GM23338 (cell line): ENCODE data around the gene ITGA4. TPM values are rescaled to one million over a fixed set of nuclear protein-coding genes. Genes with fewer than 3 reads are reported as not detected.
A peak's percentile ranks its signal among the peaks of the same experiment; 100 is the strongest.

Source experiments
- ATAC-seq: fragments of 200-7000 bp; cut with Tn5 transposase; 3 replicates; pipeline ENCODE4 v1.9.1; 2020
- DNase-seq: peaks from one replicate; pipeline ENCODE4 v3.0.0-alpha.2; 2015; ENCODE audit warnings: low spot score
- H2AFZ ChIP-seq: fragments of 200-600 bp; sonication (generic); 2 replicates; pipeline ENCODE4 v1.8.0; 2016; ENCODE audit warnings: antibody characterized with exemption, mild to moderate bottlenecking, moderate library complexity
- H3F3A ChIP-seq: fragments of 200-600 bp; sonication (generic); replicated peaks from 2 replicates; pipeline ENCODE4 v1.8.0; 2017; ENCODE audit warnings: antibody characterized with exemption, mixed run types, low read depth
- H3K27ac ChIP-seq: fragments of 200-600 bp; sonication (generic); 2 replicates; pipeline ENCODE4 v1.6.1; 2016; ENCODE audit warnings: low read depth
- H3K27me3 ChIP-seq: fragments of 200-600 bp; sonication (generic); 2 replicates; pipeline ENCODE4 v1.8.0; 2016; ENCODE audit warnings: mild to moderate bottlenecking, mixed run types, moderate library complexity; ENCODE audit not compliant: insufficient read depth
- H3K36me3 ChIP-seq: fragments of 200-600 bp; sonication (generic); 2 replicates; pipeline ENCODE4 v1.8.0; 2016; ENCODE audit warnings: mild to moderate bottlenecking; ENCODE audit not compliant: insufficient read depth
- H3K4me1 ChIP-seq: fragments of 200-600 bp; sonication (generic); 2 replicates; pipeline ENCODE4 v1.8.0; 2016; ENCODE audit warnings: mild to moderate bottlenecking, moderate library complexity; ENCODE audit not compliant: insufficient read depth
- H3K4me2 ChIP-seq: fragments of 200-600 bp; sonication (generic); 2 replicates; pipeline ENCODE4 v1.7.1; 2017; ENCODE audit warnings: mixed run types
- H3K4me3 ChIP-seq: fragments of 200-600 bp; sonication (generic); 2 replicates; pipeline ENCODE4 v1.6.1; 2016; ENCODE audit warnings: mixed run types
- H3K79me2 ChIP-seq: fragments of 200-600 bp; sonication (generic); replicated peaks from 2 replicates; pipeline ENCODE4 v1.8.0; 2017; ENCODE audit warnings: mild to moderate bottlenecking; ENCODE audit not compliant: insufficient read depth
- H3K9me2 ChIP-seq: fragments of 200-600 bp; sonication (generic); 2 replicates; pipeline ENCODE4 v1.8.0; 2017; ENCODE audit not compliant: insufficient read depth
- H4K20me1 ChIP-seq: fragments of 200-600 bp; sonication (generic); replicated peaks from 2 replicates; pipeline ENCODE4 v1.8.0; 2017; ENCODE audit warnings: mild to moderate bottlenecking; ENCODE audit not compliant: insufficient read depth
- H3K27ac Mint-ChIP-seq: 2 replicates; pipeline ENCODE4 v1.8.0; 2020; ENCODE audit warnings: inconsistent platforms, mild to moderate bottlenecking, moderate library complexity, mixed read lengths
- H3K27me3 Mint-ChIP-seq: 3 replicates; pipeline ENCODE4 v1.8.0; 2022; ENCODE audit warnings: low read depth, mild to moderate bottlenecking, moderate library complexity, mixed read lengths, inconsistent platforms; ENCODE audit not compliant: insufficient read depth, poor library complexity
- H3K36me3 Mint-ChIP-seq: 3 replicates; pipeline ENCODE4 v1.8.0; 2021; ENCODE audit warnings: low read depth, mild to moderate bottlenecking, inconsistent platforms, moderate library complexity, mixed read lengths
- H3K4me1 Mint-ChIP-seq: 3 replicates; pipeline ENCODE4 v1.8.0; 2020; ENCODE audit warnings: mild to moderate bottlenecking, inconsistent platforms, mixed read lengths
- H3K4me3 Mint-ChIP-seq: 3 replicates; pipeline ENCODE4 v1.8.0; 2021; ENCODE audit warnings: moderate library complexity, mild to moderate bottlenecking, inconsistent platforms, mixed read lengths
- H3K9me3 Mint-ChIP-seq: 3 replicates; pipeline ENCODE4 v1.8.0; 2020; ENCODE audit warnings: moderate library complexity, mild to moderate bottlenecking, inconsistent platforms, mixed read lengths
- CREB1 ChIP-seq: fragments of 250-450 bp; sonication (Bioruptor Pico); IDR thresholded peaks from 2 replicates; pipeline ENCODE4 v1.5.0; 2020; ENCODE audit warnings: low read depth, mild to moderate bottlenecking, moderate library complexity
- CTCF ChIP-seq, 2 experiments: fragments of 200-600 bp in 1 of 2; sonication (generic) in 1 of 2; conservative IDR thresholded peaks; 2 replicates each; pipeline versions ENCODE4 v1.5.1 to v1.6.1; 2016 to 2017; ENCODE audit warnings: antibody characterized with exemption in 2 of 2, low read depth in 2 of 2, mild to moderate bottlenecking in 2 of 2, moderate library complexity in 1 of 2
- ETS1 ChIP-seq: IDR thresholded peaks from 2 replicates; pipeline ENCODE4 v1.6.1; 2016; ENCODE audit warnings: antibody characterized with exemption
- EZH2 ChIP-seq: fragments of 200-600 bp; sonication (generic); IDR thresholded peaks from one replicate; pipeline ENCODE4 v1.8.0; 2017; ENCODE audit warnings: antibody characterized with exemption, mild to moderate bottlenecking, low read depth; ENCODE audit not compliant: unreplicated experiment
- EZH2phosphoT487 ChIP-seq: fragments of 200-600 bp; sonication (generic); IDR thresholded peaks from one replicate; pipeline ENCODE4 v1.8.1; 2018; ENCODE audit warnings: antibody characterized with exemption; ENCODE audit not compliant: unreplicated experiment
- NANOG ChIP-seq: IDR thresholded peaks from 2 replicates; pipeline ENCODE4 v1.6.1; 2016; ENCODE audit warnings: antibody characterized with exemption, borderline replicate concordance
- REST ChIP-seq: IDR thresholded peaks from one replicate; pipeline ENCODE4 v1.6.1; 2018; ENCODE audit warnings: antibody characterized with exemption; ENCODE audit not compliant: unreplicated experiment
- STAT1 ChIP-seq: IDR thresholded peaks from one replicate; pipeline ENCODE4 v1.6.1; 2016; ENCODE audit warnings: antibody characterized with exemption; ENCODE audit not compliant: unreplicated experiment
- ZNF114 ChIP-seq: fragments of 250-450 bp; sonication (Bioruptor Pico); IDR thresholded peaks from 2 replicates; pipeline ENCODE4 v1.5.0; 2020; ENCODE audit warnings: mild to moderate bottlenecking, moderate library complexity
- ZNF331 ChIP-seq: fragments of 250-450 bp; sonication (Bioruptor Pico); IDR thresholded peaks from 2 replicates; pipeline ENCODE4 v1.5.0; 2020; ENCODE audit warnings: low read depth, mild to moderate bottlenecking, moderate library complexity
- polyA plus RNA-seq: library from polyadenylated mRNA; unstranded; fragments of >200 nt; fragmentation: Nextera tagmentation; extraction: Ambion mirVana; gene quantifications from 2 replicates; pipeline ENCODE4 v1.2.1, GENCODE V29; 2016
- total RNA-seq: library from RNA; depleted of rRNA; stranded (reverse); fragments of >200 nt; shearing (Covaris generic); gene quantifications from 2 replicates; pipeline ENCODE4 v1.2.3, GENCODE V29; 2014

The ITGA4 gene
- total and polyA plus RNA-seq, 2 experiments from 2014 or later, result 1.2 to 4.6 TPM

GRCh38 chr2:181419129-181419855 lies 37.9 kb upstream of the ITGA4 start:
- no peaks in the 10 kb centered on the region for H3F3A ChIP-seq
- H3K9me2 ChIP-seq, result no peaks in the 10 kb centered on the region; the same call in 1 of the 2 replicates
- TF ChIP-seq CREB1 (CRISPR knock-in tag) (no peak), EZH2 (no peak), ZNF114 (no peak), REST (no peak), NANOG (no peak), ETS1 (no peak), STAT1 (no peak)
- no peaks in the 10 kb centered on the region for H3K36me3 ChIP-seq
- H3K27ac Mint-ChIP-seq, result no peak overlapping the region
- no peak overlapping the region for H3K4me3 ChIP-seq
- no peaks in the 10 kb centered on the region for H3K27me3 Mint-ChIP-seq
- peaks cover 7% of the 10 kb centered on the region; the same call in 1 of the 3 replicates for H3K9me3 Mint-ChIP-seq
- no peak overlapping the region for H2AFZ ChIP-seq
- no peaks in the 10 kb centered on the region for H3K36me3 Mint-ChIP-seq
- H3K4me3 Mint-ChIP-seq, result no peak overlapping the region
- no peaks in the 10 kb centered on the region for H3K79me2 ChIP-seq
- no peaks in the 10 kb centered on the region for H3K27me3 ChIP-seq
- H3K4me1 Mint-ChIP-seq, result peaks cover 4% of the 10 kb centered on the region; the same call in 2 of the 3 replicates
- H4K20me1 ChIP-seq, result no peaks in the 10 kb centered on the region
- no peaks in the 10 kb centered on the region for H3K4me1 ChIP-seq
- ATAC-seq, result no peak
- no peak overlapping the region for H3K4me2 ChIP-seq
- no peak overlapping the region for H3K27ac ChIP-seq
- DNase-seq, result no peak

- no peaks in the 10 kb centered on the region for H3K4me1 ChIP-seq
- no peak overlapping the region for H3K27ac Mint-ChIP-seq
- no peak for TF ChIP-seq CTCF (conservative IDR thresholded peaks at IDR 0.05; ENCODE audit: low read depth in 2 of 2)
- TF ChIP-seq REST, result no peak
- TF ChIP-seq CREB1 (CRISPR knock-in tag), result no peak
- TF ChIP-seq EZH2phosphoT487, result no peak
- TF ChIP-seq ZNF114, result no peak
- TF ChIP-seq NANOG, result no peak
- no peak for TF ChIP-seq ZNF331 (CRISPR knock-in tag)
- TF ChIP-seq ETS1, result no peak
These were observed 36.7 kb upstream of the ITGA4 start for GRCh38 chr2:181420259-181421130.

More at GRCh38 chr2:181420259-181421130, 36.7 kb upstream of the ITGA4 start:
- no peak for DNase-seq
- H2AFZ ChIP-seq, result 0 out of 2 replicates have a peak overlapping the region, but pooled peaks have one; percentile 20
- Mint-ChIP-seq H3K9me3 (no peaks in the 10 kb centered on the region; the same call in 2 of the 3 replicates), H3K4me3 (no peak overlapping the region), H3K27me3 (no peaks in the 10 kb centered on the region), H3K36me3 (no peaks in the 10 kb centered on the region), H3K4me1 (peaks cover 4% of the 10 kb centered on the region; the same call in 2 of the 3 replicates)
- no peak overlapping the region for H3K27ac ChIP-seq
- no peak overlapping the region for H3K4me2 ChIP-seq
- no peaks in the 10 kb centered on the region for H4K20me1 ChIP-seq
- H3K79me2 ChIP-seq, result no peaks in the 10 kb centered on the region
- ATAC-seq, result no peak
- H3K27me3 ChIP-seq, result no peaks in the 10 kb centered on the region
- no peaks in the 10 kb centered on the region; the same call in 1 of the 2 replicates for H3K9me2 ChIP-seq
- H3K36me3 ChIP-seq, result no peaks in the 10 kb centered on the region
- H3F3A ChIP-seq, result no peaks in the 10 kb centered on the region
- H3K4me3 ChIP-seq, result no peak overlapping the region
